ENCODE data around the gene NCAPD3.

Gene NCAPD3

DNA sequence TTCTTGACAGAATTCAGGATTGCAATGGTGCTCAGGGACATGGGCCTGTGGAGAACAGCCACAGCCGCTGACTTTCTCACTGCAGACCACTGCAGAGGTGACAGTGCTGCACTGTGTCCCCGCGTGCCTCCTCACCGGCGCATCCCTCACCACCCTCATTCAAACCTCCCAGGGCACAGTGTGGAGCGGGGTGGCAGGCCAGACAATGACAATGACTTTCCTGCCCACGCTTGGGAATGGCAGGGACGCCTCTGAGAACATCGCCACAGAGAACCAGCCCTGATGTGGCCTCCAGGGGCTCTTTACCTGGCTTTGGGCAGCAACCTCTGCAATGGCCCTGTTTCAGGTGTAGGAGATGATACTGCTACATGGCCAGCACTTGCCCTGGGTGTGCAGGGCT lies 65.7 kb downstream of the NCAPD3 start:
- no peak for DNase-seq

DNA sequence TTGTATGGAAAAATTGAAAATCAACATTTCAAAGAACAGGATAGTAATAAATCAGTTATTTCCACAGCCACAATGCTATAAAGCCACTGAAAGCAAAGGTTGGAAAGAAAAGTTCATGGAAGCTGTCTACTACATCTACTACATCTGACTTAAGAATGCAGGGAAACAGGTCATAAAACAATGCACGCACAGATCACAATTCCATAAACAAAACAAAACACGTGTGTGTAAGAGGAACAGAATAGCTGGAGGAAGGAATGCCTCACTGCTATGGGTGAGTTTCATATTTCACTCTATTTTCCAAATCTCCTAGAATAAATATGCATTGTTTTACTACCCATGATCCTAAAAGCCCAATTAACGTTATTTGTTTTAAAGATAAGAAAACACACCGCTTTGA lies 66.3 kb downstream of the NCAPD3 start:
- no peak for DNase-seq

- DNase-seq = no peak
Observed at GRCh38 chr11:134155946-134156865, 67.6 kb downstream of the NCAPD3 start.

- no peak for DNase-seq
Observed at GRCh38 chr11:134155456-134155855, 68.3 kb downstream of the NCAPD3 start.

DNA sequence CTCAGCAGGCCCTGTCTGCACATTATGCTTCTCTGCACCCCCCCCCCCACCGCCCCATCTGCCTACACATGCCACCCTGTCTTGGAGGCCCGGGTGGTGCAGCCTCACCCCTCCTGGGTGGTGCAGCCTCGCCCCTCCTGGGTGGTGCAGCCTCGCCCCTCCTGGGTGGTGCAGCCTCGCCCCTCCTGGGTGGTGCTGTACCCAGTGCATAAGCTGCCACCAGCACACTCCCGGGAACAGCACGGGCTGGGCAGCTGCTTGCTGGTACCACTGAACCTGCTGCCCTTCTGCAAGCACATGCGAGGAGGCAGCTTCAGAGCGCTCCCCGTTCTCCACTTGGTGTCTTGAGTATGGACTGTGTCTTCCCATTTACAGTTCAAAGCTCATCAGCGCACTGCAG lies 69.3 kb downstream of the NCAPD3 start:
- no peak for DNase-seq

DNA sequence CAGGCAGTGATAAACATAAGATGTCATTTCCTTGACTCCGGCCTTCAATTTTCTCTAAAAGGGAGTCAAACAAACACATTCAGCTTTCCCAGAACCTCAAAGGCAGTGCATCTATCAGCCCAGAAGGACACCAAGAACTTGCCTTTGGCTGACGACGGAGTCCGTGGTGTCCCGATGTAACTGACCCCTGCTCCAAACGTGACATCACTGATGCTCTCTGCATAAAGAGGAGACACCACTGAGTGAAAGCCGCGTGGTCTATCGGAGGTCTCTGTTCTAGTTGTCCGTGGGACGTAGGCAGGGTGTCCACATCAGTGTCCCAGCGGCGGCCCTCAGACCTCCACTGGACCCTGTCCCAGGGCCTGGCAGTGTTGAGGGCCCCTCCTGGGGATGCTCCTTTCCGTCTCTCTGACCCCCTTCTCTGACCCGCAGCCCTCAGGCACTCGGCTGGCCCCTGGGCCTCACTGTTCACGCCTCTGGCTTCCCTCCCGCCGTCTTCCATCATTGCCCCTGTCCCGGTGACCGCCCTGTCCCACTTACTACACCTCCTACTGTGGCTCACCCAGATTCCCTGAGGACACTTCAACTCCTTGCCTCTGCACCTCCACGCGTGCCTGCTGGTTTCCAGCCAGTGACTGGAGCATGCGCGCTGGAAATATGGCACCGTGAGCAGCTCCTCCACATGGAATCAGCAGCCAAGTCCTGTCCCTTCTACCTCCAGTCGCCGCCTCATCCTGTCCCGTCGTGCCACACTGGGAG lies 70.4 kb downstream of the NCAPD3 start:
- DNase-seq = no peak

DNA sequence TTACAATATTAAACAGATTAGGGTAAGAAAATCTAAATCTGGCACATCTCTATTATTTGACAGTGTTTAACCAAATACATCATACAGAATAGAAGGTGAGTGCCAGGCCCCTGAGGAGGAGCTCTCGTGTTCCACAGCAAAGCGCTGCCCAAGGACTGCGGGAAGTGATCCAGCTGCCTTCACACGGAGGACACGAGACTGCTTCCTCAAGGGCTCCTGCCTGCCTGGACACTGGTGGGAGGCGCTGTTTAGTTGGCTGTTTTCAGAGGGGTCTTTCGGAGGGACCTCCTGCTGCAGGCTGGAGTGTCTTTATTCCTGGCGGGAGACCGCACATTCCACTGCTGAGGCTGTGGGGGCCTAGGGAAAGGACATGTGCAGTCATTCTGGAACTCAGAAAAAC lies 71.1 kb downstream of the NCAPD3 start:
- no peak for DNase-seq

- DNase-seq = no peak
Observed at GRCh38 chr11:134151083-134151747, 72.6 kb downstream of the NCAPD3 start.

DNA sequence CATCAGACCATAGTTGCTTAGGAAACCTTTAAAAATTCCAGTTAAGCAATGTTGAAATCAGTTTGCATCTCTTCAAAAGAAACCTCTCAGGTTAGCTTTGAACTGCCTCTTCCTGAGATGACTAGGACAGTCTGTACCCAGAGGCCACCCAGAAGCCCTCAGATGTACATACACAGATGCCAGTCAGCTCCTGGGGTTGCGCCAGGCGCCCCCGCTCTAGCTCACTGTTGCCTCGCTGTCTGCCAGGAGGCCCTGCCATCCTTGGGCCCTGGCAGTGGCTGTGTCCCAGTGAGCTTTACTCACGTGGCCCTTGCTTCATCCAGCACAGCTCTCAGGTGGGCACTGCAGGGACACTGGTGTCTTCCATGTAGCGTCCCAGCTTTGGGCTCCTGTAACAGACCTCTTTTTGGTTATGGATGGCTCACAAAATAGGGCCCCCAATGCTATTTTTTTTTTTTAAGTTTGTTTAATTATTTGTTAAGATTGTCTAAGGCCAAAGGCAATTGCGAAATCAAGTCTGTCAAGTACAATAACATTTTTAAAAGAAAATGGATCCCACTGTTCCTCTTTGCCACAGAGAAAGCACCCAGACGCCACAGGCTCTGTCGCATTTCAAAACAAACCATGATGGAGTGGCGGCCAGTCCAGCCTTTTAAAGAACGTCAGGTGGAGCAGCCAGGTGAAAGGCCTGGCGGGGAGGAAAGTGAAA lies 73.4 kb downstream of the NCAPD3 start:
- no peak for DNase-seq

- no peak for DNase-seq
Observed at GRCh38 chr11:134149371-134149770, 74.4 kb downstream of the NCAPD3 start.

GRCh38 chr11:134146598-134146997 lies 77.2 kb downstream of the NCAPD3 start:
- no peak for DNase-seq

DNA sequence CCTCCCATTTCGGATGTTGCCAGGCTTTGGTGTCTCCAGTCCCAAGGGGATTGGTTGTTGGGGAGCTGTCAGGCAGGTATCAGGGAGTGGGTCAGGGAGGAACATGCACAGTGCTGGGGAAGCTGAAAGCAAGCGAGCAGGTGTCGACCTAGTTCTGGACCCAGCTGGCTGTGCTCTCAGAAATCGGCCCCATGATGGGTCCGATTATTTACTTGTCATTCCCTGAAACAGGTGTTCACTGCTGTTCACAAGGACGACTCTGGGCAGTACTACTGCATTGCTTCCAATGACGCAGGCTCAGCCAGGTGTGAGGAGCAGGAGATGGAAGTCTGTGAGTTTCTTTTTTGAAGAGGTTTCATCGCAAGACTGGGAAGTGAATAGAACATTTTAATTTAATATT lies 78.1 kb downstream of the NCAPD3 start:
- no peak for DNase-seq

DNA sequence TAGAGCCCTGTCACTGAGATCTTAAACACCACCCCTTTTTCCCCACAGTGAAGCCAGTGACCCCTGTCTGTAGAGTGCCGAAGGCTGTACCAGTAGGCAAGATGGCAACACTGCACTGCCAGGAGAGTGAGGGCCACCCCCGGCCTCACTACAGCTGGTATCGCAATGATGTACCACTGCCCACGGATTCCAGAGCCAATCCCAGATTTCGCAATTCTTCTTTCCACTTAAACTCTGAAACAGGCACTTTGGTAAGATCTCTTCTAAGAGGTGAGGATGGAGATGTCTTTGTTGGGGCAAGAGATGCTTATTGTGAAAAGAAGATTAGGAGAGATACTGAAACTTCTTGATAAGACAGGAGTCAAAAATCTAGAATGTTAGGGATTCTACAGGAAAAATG lies 79.0 kb downstream of the NCAPD3 start:
- no peak for DNase-seq

DNA sequence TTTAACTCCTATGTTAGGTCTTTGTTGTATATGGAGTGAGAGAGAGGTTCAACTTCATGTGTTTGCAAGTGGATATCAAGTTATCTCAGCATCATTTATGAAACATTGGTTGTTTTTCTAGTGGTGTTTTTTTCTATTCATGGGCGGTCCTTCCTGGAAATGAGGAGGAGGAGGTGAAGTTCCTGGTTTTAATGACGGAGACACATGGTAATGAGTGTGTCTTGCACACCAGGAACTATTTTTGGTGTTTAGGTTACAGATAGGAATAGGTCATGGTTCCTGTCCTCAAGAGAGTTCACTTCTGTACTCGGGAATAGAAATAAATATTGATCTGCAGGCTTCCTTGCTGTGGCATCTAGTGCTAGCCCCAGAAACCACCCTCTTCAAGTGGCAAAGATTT lies 80.0 kb downstream of the NCAPD3 start:
- no peak for DNase-seq

DNA sequence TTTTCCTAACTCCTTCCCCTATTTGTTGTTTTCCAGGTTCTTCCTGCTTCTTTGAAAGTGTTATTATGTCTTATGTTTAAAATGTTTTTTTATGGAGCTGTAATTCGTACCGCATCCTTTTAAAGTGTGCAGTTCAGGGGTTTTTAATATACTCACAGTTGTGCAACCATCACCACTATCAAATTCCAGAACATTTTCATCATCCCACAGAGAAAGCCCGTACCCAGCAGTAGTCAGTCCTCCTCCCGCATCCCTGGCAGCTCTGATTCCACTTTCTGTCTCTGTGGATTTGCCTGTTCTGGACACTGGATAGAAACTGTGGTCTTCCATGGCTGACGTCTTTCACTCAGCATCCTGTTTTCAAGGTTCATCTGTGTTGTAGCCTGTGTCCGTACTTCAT lies 81.2 kb downstream of the NCAPD3 start:
- DNase-seq = no peak

DNA sequence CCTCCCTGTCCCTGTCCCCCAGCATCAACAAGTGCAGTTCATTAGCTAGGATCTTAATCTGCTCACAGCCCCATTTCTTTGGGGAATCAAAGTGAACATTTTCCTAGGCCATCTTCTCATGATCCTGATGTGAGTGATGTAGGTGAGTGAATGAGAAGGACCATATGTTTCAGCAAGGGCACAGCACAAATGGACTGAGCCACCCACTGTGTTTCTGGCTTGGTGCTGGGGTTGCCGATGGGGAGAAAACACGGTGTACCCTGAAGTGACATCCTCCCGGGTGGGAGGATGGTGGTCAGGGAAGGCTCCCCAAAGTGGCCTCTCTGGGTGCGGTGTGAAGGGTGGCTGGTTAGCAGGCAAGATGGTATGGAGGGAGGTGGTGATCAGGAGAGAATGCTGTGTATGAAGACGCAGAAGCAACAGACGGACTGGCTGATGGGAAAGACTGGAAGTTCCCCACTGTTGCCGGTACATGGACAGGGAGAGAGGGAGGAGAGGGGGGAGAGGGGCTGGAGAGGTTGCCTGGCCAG lies 82.7 kb downstream of the NCAPD3 start:
- DNase-seq = no peak

GRCh38 chr11:134139873-134140331 lies 83.9 kb downstream of the NCAPD3 start:
- DNase-seq = peak in 5 of 6 experiments; percentile 3 to 38 (median 7)

- no peak for DNase-seq
Observed at GRCh38 chr11:134139303-134139872, 84.4 kb downstream of the NCAPD3 start.

DNA sequence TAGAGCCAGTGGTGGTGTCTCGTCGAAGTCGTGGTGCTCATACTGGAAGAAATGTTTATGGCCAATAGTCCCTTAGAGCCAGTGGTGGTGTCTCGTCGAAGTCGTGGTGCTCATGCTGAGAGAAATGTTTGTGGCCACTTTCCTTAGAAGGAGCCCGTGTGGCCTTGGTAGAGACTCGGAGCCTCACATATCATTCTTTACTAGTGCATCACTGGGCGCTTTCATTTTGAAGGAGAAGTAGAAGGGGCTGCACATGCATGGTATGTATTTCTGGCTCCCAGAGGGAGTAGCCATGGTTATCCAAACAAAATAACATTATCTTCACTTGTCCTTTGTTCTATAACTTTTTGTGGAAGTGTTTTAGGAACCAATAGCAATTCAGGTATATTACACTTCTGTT lies 85.4 kb downstream of the NCAPD3 start:
- DNase-seq = no peak

DNA sequence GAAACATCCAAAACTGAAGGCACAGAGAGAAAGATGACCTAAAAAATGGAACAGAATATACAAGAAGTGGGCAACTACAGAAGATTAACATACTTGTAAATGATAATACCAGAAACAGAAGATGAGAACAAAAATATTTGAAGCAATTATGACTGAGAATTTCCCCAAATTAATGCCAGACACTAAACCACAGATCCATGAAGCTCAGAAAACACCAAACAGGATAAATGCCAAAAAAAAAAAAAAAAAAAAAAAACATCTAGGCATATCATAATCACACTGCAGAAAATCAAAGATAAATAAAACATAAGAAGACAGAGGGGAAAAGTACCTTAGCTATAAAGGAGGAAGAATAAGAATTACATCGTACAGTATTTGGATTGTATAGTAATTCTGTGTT lies 89.6 kb downstream of the NCAPD3 start:
- no peak for DNase-seq

DNA sequence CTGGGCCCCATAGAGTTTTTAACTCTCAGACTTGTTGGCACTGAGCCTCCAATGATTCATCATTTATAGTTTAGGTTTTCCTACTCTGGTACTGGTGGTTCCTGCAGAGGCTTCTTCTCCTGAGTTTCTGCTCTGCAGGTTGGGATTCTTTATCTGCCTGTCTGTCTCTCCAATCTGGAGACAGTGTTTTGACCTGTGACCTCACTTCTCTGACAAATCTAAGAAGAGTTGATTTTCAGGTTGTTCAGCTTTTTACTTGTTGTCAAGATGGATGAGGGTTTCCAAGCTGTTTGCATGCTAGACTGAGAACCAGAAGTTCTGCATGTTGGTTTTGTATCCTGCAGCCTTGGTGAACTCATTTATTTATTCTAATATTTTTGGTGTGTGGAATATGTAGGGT lies 91.0 kb downstream of the NCAPD3 start:
- no peak for DNase-seq

DNA sequence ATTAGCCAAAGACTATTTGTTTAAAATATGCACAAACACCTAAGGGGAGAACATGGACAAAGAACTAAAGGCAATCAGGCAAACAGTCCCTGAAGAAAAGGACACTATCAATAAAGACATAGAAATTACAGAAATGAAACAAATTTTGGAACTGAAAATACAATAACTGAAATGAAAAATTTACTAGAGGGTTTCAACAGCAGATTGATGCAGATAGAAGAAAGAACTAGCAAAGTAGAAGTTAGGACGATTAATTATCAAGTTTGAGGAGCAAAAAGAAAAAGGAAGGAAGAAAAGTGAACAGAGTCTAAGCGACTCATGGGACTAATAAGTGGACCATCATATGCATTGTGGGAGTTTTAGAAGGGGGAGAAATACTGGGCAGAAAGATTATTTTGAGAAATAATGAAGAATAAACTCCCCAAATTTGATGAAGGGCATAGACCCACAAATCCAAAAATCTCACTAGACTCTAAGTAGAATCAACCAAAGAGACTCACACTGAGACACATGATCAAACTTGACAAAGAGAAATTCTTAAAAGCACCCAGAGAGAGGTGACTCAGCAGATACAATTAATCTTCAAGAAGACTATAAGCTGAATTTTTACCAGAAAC lies 92.0 kb downstream of the NCAPD3 start:
- no peak for DNase-seq

Measured in stimulated activated naive CD4-positive, alpha-beta T cell (primary cell).